GM18498 (cell line): ENCODE results near the gene HLF.

Source experiments
- ATAC-seq: cut with Tn5 transposase; IDR thresholded peaks from one replicate; pipeline ENCODE4 v1.9.1; 2021; ENCODE audit warnings: mild to moderate bottlenecking, moderate library complexity; ENCODE audit not compliant: unreplicated experiment

HLF gene

DNA sequence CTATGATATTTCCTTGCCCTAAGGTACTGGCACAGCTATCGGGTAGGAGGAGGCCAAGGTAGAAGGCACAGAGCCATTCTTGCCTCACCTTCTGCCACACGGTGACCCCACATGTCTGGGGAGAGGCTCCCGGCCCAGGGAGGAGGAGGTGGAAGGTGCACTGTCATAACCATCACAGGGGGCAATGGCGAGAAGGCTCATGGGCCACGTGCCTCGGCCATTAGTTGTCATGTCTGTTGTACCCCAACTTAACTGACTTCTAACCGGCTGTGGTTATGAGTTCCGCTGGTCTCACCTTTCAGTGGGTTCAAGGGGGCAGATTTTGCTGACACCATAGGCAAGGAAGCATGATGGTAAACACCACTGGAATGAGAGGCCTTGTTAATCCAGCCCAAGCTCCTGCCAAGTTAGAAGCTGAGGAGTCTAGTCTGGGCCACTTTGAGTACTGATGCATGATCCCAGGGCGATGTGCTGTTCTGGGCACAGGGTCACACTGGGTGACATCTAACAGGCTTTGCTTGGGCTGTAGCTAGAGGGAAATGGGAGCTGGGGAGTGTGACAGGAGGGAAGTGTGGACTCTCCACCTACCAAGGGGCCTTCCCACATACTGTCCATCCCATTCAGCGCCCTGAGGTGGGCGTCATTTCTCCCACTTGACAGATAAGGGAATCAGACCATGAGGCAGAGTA is 39.6 kb downstream of the HLF start:
- ATAC-seq, result no peak

DNA sequence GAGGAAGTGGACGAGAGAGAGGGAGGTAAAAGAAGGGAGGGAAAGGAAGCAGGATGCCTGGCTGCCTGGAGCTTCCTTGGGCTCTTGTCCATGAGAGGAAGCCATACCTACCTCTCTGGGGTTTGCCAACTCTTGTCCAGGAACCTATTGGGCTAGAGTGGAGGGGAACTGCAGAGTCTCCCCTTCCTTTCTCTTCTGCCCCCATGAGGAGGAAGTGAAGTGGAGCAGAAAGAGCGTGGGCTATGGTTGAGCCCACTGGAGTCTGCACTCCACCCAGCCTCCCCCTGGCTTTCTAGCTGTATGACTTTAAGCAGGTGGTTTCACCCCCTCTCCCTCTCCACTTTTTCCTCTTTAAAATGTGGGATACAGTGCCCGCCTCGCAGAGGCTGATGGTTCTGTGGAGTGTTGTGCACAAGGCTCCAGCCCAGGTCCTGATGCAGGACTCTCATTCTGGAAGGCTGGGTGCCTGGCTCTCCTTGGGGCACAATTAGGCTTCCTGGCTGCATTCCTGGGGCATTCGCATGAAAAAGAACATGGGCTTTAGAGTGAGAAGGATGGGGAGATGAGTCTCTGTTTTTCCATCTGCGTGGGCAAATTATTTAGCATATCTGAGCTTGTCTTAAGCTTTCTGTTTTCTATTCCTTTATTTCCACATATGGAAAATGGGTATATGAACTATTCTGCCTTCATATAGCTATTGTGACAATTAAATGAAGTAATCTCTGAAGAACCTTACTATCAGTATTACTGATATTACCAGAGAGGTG is 40.7 kb downstream of the HLF start:
- no peak for ATAC-seq

DNA sequence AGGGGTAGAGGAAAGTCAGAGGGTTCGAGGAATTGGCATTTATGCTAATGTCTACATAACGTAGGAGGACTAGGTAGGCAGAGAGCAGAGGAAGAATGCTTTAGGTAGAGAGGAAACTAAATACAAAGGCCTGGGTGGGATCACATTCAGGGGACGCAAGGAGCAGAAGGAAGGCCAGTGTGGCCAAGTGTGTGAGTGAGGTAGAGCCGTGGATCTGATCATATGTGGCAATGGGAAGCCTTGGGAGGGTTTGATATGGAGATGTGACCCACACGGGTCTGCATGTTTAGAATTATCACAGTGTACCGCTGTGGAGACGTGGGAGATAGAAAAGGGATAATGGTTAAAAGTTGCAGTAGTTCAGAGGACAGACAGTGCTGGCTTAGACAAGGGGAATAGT is 43.1 kb downstream of the HLF start:
- no peak for ATAC-seq

DNA sequence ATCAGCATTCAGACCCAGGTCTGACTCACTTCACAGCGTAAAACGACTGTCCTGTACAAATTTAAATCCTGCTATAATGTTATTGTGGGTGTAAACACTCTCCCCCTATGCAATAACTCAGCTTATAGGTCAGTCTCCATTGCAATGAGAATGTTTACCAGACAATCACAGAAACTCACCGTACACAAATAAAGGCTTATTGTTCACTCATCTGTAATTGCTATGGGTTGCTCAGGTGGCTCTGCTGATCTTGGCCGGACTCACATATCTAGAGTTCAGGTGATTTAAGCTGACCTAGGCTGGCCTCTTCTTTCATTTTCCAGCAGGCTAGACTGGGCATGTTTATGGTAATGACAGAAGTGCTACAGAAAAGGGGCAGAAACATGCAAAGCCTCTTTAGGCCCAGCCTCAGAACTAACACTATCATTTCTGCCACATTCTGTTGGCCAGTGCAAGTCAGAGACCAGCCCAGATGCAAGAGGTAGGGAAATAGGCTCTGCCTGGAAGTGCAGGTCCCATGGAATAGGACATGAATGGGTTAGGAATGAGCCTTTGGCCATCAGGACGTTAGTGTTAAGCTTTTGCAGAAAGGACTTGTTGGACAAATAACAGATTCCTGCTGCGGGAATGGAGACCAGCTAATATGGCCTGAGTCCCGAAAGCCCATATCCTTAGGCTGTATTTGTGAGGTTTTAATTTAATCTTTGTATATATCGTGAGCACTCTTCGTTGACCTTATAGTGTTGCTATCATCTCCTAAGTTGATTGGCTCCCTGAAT is 44.0 kb downstream of the HLF start:
- ATAC-seq, result peak; percentile 58

DNA sequence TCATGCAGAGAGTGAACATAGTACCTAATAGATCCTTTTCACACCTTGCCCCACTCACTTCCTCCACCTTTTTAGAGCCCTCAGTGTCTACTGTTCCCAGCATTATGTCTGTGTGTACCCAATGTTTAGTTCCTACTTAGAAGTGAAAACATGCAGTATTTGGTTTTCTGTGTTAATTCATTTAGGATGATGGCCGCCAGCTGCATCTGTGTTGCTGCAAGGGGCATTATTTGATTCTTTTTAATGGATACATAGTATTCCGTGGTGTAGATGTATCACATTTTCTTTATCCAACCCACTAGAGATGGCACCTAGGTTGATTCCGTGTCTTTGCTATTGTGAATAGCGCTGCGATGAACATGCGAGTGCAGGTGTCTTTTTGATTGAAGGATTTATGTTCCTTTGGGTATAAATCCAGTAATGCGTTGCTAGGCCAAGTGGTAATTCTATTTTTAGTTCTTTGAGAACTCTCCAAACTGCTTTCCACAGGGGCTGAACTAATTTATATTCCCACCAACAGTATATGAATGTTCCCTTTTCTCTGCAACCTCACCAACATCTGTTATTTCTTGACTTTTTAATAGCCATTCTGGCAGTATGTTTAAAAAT is 47.1 kb downstream of the HLF start:
- no peak for ATAC-seq

DNA sequence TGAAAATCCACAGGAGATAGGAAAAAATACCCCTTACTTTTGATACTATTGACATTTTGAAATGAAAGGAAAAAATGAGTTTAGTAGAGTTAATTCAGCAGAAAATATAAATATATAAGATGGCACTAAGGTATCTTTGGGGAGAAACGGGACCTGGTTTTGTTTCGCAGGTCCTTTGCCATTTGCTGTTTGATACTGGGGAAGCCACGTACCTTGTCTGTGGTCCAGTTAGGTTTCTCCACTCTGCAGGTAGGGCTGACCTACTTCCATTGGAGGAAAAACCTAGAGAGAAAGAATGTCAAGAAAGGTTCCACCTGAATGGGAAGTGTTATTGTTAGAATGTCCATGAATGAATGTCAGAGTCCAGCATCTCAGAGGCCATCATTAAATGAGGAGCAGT is 48.1 kb downstream of the HLF start:
- ATAC-seq, result no peak

DNA sequence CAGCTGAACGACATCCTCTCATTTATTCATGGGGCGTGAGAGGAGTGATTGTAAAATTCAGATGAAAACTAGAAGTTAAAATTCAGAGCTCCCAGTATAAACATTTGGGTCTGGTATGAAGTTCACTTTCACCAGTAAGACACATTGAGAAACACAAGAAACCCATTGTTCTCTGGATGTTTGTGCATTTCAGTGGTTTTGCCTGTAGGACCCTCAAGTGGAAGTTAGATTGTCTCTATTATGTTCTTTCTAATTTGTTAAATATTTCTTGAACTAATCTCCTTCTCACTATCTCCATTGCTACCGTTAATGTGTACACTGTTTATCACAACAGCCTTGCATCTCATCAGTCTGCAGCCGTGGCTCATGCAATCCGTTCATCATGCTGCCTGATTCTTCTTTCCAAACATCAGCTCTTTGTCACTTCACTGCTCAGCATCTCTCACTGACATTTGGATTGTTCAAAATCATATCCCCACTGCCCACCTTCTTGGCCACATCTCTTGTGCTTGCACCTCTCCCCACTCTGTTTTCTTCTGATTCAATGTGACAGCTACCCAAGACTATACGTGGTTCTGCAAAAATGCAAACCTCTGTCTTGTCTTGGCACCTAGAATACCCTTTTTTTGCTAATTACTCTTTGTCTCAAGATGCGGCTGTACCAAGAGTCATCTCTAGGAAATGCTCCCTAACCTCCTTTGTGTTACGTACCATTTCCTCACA is 49.5 kb downstream of the HLF start:
- ATAC-seq, result no peak

DNA sequence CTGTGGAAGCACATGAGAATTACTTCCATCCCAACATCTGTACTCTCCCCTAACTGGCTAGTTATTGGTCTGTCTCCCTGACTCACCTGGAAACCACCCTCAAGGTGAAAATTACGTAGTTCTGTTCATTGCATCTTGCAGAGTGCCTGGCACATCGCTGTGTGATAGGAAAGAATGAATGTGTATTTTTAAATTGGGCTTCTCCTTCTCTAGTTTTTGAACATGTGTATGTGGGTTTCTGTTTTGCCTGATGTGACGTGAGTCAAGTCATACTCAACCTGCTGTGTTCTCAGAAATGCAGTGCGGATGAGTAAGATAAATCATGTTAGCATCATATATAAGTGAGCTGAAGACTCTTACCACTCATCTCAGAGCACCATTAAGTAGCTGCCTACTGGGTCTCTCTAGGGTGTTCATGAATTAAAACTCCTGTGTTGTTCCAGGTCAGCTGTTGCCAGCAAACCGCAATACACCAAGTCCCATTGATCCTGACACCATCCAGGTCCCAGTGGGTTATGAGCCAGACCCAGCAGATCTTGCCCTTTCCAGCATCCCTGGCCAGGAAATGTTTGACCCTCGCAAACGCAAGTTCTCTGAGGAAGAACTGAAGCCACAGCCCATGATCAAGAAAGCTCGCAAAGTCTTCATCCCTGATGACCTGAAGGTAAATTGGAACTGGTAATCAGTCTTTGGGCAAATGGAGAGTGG is 50.2 kb downstream of the HLF start:
- ATAC-seq, result no peak

DNA sequence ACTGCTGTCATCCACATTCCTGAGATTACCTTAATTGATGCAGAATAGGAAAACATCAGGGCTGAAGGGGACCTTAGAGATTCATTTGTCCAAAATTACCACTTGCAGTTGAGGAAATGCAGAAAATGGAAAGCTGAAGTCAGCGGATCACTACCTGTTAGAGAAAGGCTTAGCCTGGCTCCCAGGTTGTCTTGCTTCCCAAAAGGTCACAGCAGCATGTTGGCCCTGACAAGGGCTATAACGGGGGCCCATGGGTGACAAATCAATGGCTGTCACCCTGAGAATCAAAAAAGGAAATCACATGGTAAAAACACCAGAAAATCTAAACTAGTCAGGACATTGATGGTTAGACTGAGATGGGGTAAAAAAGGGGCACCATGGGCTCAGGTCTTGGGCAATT is 51.7 kb downstream of the HLF start:
- ATAC-seq, result no peak

DNA sequence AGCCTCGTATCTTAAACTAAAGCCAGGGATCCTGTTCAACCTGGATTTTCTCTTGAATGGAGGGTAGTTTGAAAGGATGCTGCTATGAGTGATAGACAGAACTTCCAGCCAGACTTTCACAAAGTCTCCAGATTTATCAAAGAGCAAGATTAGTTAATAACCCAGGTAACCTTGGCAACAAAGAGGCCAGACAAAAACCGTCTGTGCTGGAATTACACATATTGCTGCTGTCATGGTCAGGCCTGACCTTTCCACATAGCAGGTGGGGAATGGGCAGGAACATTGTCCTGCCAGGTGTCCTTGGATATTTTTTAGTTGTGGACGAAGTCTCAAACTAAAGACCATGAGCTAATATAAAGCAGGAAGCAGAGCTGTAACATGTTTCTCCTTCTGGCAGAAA is 52.5 kb downstream of the HLF start:
- ATAC-seq, result no peak

DNA sequence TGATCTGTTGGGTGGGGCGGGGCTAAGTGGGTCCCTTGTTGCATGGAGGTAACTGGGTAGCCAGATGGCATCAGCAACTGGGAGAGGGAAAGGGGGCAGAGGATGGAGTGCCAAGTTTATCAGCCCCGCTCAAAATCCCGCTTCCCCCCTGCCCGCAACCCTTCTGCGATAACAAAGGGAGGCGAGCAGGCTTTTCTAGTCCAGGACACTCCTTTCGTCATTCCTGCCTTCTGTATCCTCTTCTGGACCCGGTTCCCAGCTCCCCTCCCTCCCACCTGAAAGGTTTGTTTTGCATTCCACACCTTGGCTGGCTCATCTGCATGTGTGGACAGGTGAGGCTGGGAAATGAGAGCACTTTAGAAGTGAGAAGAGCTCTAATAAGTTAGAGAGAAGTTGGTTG is 53.3 kb downstream of the HLF start:
- no peak for ATAC-seq

DNA sequence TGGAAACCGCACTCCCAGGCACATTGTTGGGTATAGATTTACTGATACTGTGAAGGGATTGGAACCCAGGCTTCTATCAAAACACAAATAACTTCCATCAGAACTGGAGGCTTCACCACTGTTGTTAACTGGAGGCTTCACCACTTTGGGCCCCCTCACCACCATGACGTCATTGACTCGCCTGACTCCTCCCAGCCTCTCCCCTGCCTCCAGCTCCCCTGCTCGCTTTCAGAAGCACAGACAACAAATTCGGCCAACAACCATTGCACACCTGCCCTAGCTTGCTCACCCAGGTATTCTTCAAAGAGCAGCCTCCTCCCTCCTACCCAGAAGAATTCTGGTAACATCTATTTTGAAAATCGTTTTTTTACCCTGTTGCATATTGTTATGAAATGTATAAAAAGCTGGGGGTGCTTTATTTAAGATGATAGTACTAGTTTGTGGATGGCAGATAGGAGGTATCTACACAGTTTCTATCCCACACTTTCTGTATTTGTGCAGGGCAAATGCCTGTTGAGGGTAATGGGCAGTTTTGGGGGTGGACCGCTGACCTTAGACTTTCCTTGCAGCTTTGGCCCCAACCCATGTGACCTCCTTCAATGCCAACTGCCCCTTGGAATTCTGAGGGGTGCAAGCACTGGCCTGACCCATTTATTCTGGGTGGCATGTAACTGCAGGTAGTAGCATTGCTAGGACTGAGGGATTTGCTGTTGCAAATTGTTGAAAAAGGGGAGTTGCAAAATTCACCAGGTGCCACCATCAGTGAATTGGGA is 54.1 kb downstream of the HLF start:
- ATAC-seq, result no peak

DNA sequence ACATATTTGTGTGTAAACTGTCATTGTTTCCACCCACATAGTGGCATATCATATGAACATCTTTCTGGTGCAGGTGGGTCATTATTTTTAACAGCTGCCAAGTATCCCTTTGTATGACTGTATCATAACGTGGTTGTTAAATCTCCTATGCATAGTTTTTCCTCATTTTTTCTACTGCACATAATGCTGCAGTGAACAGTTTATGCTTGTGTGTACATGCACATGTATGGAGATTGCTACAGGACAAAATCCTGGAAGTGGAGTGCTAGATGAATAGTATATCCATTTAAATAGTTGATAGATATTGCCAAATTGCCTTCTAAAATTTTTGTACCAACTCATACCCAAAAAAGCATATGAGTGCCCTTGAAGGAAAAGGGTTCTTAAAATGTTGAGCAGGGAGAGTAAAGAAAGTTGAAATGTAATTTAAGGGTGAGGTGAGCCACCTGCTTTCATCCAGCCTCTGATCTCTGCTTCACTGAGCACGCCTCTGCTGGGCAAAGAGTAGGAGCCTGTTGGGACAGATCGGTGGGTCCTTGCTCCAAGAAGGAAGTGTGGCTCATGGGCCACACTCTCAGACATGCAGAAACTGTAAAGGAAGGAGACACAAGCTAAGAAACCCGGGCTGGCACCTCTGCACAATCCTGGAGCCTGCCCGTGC is 55.3 kb downstream of the HLF start:
- no peak for ATAC-seq

DNA sequence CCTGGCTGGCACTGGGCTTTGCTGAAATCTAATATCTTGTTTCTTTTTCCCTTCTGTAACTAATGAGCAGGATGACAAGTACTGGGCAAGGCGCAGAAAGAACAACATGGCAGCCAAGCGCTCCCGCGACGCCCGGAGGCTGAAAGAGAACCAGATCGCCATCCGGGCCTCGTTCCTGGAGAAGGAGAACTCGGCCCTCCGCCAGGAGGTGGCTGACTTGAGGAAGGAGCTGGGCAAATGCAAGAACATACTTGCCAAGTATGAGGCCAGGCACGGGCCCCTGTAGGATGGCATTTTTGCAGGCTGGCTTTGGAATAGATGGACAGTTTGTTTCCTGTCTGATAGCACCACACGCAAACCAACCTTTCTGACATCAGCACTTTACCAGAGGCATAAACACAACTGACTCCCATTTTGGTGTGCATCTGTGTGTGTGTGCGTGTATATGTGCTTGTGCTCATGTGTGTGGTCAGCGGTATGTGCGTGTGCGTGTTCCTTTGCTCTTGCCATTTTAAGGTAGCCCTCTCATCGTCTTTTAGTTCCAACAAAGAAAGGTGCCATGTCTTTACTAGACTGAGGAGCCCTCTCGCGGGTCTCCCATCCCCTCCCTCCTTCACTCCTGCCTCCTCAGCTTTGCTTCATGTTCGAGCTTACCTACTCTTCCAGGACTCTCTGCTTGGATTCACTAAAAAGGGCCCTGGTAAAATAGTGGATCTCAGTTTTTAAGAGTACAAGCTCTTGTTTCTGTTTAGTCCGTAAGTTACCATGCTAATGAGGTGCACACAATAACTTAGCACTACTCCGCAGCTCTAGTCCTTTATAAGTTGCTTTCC is 56.0 kb downstream of the HLF start:
- ATAC-seq, result no peak

DNA sequence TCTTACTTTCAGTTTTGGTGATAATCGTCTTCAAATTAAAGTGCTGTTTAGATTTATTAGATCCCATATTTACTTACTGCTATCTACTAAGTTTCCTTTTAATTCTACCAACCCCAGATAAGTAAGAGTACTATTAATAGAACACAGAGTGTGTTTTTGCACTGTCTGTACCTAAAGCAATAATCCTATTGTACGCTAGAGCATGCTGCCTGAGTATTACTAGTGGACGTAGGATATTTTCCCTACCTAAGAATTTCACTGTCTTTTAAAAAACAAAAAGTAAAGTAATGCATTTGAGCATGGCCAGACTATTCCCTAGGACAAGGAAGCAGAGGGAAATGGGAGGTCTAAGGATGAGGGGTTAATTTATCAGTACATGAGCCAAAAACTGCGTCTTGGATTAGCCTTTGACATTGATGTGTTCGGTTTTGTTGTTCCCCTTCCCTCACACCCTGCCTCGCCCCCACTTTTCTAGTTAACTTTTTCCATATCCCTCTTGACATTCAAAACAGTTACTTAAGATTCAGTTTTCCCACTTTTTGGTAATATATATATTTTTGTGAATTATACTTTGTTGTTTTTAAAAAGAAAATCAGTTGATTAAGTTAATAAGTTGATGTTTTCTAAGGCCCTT is 56.8 kb downstream of the HLF start:
- ATAC-seq, result no peak

DNA sequence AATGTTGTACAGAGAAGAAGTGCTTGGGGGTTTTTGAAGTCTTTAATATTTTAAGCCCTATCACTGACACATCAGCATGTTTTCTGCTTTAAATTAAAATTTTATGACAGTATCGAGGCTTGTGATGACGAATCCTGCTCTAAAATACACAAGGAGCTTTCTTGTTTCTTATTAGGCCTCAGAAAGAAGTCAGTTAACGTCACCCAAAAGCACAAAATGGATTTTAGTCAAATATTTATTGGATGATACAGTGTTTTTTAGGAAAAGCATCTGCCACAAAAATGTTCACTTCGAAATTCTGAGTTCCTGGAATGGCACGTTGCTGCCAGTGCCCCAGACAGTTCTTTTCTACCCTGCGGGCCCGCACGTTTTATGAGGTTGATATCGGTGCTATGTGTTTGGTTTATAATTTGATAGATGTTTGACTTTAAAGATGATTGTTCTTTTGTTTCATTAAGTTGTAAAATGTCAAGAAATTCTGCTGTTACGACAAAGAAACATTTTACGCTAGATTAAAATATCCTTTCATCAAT is 57.8 kb downstream of the HLF start:
- ATAC-seq, result no peak

DNA sequence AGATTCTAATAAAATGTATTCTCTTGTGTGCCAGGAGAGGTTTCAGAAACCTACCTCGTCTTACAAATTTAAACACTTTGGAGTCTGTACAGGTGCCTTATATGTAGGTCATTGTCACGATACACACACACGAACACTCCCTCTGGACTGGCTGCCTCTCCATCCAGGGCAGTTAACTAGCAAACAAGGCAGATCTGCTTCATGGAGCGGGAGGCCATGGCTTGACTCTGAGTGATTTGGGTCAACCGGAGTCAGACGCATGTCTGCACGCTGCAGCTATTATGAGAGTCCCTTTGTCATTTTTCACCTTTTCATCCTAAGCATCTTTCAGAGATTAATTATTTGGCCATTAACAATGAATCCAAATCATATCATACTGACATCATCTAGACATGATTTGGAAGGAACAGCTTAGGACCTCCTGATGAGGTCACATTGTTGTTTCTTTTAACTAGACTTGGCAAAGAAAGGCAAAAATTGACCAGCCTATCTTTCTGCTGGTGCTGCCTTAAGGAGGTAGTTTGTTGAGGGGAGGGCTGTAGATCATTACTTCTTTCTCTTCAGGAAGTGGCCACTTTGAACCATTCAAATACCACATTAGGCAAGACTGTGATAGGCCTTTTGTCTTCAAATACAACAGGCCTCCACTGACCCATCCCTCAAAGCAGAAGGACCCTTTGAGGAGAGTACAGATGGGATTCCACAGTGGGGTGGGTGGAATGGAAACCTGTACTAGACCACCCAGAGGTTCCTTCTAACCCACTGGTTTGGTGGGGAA is 58.9 kb downstream of the HLF start:
- ATAC-seq, result no peak
